ENCODE results near the gene ADA.

The ADA gene

GRCh38 chr20:44643596-44644229 is 7.8 kb downstream of the ADA start:
- DNase-seq, result peak; percentile 40 to 41

- no peak for DNase-seq
Measured at GRCh38 chr20:44643154-44643519, 8.4 kb downstream of the ADA start.

GRCh38 chr20:44642203-44643153 is 9.0 kb downstream of the ADA start:
- peak in 1 of 2 donors; percentile 21 for DNase-seq

- no peak for DNase-seq
Measured at GRCh38 chr20:44641325-44641724, 10.2 kb downstream of the ADA start.

DNA sequence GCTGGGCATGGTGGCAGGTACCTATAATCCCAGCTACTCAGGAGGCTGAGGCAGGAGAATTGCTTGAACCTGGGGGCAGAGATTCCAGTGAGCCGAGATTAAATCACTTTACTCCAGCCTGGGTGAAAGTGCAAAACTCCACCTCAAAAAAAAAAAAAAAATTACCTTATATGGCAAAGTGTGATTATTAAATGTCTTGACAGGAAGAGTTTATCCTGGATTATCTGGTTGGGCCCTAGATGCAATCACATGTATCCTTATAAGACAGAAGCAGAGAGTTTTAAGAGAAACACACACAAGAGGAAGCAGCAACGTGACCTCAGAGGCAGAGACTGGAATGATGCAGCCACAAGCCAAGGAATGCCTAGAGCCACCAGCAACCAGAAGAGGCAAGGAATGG is 11.0 kb downstream of the ADA start:
- DNase-seq, result no peak

DNA sequence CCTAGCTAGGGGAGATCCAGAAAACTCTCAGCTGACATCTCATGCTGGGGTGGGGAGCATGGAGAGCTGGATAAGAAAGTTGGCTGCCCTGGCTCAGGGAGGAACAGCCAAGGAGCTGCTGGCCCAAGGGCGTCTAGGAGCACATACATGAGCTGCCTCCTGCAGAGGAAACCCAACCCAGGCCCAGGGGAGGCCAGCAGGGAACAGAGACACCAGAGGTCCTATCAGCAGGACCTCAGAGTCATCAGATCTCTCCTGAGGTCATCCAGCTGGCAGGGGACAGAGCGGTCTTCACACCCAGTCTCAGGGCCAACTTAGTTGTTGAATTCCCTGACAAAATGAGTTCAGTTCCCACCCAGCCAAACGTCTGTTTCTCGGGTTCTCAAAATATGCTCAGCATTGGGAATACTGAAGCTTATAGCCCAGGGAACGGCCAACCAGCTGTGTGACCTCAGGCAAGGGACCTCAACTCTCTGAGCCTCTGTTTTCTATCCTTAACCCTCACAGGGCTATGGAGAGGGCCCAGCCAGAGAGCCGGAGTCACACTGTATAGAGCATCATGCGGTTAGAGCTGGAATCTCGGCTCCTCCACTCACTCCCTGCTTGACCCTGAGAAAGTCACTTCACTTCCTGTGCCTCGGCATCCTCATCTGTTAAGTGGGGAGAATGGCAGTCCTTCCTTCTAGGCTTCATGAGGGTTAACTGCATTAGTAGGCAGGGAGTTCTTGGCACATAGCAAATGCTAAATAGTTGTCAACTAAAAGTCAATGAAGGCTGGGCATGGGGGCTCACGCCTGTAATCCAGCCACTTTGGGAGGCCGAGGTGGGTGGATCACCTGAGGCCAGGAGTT is 13.8 kb downstream of the ADA start:
- no peak for DNase-seq

- no peak for DNase-seq
Measured at GRCh38 chr20:44637042-44637441, 14.5 kb downstream of the ADA start.

- no peak for DNase-seq
Measured at GRCh38 chr20:44635877-44636276, 15.6 kb downstream of the ADA start.

GRCh38 chr20:44633872-44634600 is 17.5 kb downstream of the ADA start:
- DNase-seq, result no peak

DNA sequence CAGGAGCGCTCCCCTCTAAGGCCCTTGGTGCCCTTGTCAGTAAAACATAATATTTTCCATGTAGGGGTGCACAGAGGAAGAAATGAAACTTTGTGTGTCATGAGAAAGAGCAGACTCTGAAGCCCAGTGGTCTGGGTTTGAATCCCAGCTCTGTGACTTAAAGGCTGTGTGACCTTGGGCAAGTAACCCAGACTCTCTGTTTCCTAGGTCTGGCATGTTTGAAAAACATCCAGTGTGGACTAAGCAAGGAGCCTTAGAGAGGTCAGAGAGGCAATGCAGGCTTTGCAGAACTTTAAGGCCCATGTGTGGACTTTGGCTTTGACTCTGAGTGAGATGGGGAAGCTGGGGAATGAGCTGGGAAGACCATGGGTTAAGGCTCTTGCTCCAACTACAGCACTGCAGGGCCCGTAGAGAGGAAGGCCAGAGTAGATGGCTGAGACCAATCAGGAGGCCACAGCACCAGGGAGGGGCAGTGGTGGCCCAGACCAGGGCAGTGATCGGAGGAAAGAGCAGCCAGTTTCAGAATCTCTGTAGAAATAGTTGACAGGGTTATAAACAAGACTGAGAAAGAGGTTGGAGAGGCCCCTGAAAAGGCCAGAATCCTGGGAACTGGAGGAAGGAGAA is 18.2 kb downstream of the ADA start:
- no peak for DNase-seq

- no peak for DNase-seq
Measured at GRCh38 chr20:44632103-44632752, 19.3 kb downstream of the ADA start.

GRCh38 chr20:44630297-44630696 is 21.2 kb downstream of the ADA start:
- no peak for DNase-seq

GRCh38 chr20:44629542-44629941 is 22.0 kb downstream of the ADA start:
- DNase-seq, result no peak

- no peak for DNase-seq
Measured at GRCh38 chr20:44629017-44629385, 22.5 kb downstream of the ADA start.

- DNase-seq, result no peak
Measured at GRCh38 chr20:44627364-44628010, 24.0 kb downstream of the ADA start.

DNA sequence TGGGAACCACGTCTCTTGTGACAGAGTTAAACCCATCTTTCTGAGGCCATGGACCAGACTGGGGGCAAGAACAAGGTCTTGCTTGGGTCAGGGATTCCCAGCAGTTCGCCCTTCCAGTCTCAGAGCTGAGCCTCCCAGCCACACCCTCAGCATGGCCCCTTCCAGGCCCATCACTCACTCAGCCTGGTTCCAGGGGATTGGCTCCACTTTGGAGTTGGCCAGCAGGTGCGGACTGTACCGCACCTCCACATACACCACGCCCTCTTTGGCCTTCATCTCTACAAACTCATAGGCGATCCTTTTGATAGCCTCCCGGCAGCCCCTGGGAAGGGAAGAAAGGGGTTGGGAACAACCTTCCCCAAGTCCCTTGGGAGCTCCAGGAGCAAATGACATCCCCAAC is 25.2 kb downstream of the ADA start:
- no peak for DNase-seq

GRCh38 chr20:44625361-44625760 is 26.1 kb downstream of the ADA start:
- no peak for DNase-seq

DNA sequence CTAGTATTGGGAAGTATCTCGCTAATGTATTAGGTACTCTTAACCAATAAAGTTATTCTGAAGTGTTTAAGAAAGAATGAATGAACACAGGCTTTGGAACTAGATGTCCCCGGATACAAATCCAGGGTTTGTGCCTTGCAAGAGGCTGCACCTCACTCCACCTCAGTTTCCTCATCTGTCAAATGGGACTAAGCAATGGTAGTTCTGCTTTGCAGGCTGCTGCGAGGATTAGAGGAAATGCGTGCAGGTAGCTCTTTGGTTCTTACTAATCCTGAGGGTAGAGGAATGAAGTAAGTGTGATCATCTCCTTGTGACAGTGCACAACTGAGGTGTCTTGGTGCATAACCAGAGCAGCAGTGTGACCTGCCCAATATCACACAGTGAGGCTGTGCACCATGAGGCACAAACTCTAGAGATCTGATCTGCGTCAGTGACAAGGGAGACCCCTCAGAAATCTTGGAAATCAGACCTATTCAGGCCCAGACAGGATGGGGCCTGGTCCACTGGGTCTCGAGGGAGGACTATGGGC is 26.7 kb downstream of the ADA start:
- DNase-seq, result no peak

- no peak for DNase-seq
Measured at GRCh38 chr20:44624152-44624551, 27.3 kb downstream of the ADA start.

DNA sequence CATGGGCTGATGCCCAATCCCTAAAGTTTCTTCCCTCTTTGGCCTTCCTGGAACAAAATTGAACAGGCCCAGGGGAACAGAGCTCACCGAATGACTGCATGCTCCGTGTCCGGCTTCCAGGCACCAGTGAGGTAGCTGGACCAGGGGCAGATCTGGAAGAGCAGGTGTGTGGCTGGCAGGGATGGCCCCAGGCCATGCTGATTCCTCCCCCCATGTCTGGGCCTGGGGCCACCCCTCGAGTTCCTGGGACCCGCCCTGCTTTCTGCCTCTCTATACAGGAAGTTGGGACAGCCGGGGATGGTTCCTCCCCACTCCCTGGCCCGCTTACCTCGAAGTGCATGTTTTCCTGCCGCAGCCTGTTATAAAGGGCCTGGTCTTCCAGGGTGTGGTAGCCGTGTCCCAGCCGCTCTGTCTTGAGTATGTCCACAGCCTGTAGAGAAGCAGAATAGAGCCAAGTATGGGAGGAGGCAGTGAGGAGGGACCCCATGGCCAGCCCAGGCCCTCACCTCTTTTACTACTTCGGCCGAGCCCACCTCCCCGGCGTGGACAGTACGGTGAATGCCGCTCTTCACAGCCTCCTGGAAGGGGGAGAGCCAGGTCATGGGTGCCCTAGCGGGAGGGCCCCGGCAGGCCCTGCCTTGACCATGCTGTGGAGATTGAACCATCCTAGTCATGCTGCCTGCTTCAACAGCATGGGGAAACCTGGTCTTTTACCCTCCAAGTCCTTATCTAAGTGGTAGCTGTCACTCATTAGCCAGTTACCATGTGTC is 28.8 kb downstream of the ADA start:
- no peak for DNase-seq

Measured in stimulated activated CD4-positive, alpha-beta T cell treated with anti-CD3 and anti-CD28 coated beads, Interleukin-2, amount 100 ng/mL, for 24 hours (primary cell).